GM18873 (cell line): ENCODE measurements around the gene DDAH2.

Source experiments
- ATAC-seq: cut with Tn5 transposase; IDR thresholded peaks from one replicate; pipeline ENCODE4 v1.9.1; 2021; ENCODE audit warnings: mild to moderate bottlenecking, moderate library complexity, moderate number of reproducible peaks; ENCODE audit not compliant: unreplicated experiment, low FRiP score

DDAH2 gene

GRCh38 chr6:31733734-31734133 is 4.6 kb upstream of the DDAH2 start:
- ATAC-seq = no peak

GRCh38 chr6:31732029-31732428 is 2.9 kb upstream of the DDAH2 start:
- ATAC-seq = no peak

GRCh38 chr6:31730631-31731086 is 1.6 kb upstream of the DDAH2 start:
- no peak for ATAC-seq

GRCh38 chr6:31729979-31730630 is 1.0 kb upstream of the DDAH2 start:
- ATAC-seq = no peak

DNA sequence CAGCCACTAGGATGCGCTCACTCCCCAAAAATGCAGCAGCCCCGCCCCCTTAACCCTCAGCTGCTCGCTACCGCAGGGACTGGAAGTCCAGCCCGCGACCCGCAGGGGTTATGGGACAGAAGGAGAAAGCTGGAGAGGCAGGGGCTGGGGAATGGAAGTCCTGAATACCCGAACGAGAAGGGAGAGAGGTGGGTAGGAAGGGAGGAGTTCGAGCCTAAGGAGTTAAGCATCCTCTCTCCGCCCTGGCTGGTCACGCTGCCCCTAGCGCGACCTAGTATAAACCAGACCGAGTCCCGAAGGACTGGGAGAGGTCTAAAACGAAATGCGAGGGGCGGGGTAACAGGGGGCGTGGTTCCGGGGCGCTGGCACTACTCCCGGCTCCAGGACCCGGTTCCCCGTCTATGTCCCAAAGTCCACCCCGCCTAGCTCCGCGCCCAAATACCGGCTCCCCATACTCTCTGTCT is 448 bp upstream of the DDAH2 start:
- no peak for ATAC-seq

GRCh38 chr6:31727717-31728671 is 1.1 kb downstream of the DDAH2 start:
- ATAC-seq = no peak

GRCh38 chr6:31727034-31727716 is 1.9 kb downstream of the DDAH2 start:
- ATAC-seq = no peak

DNA sequence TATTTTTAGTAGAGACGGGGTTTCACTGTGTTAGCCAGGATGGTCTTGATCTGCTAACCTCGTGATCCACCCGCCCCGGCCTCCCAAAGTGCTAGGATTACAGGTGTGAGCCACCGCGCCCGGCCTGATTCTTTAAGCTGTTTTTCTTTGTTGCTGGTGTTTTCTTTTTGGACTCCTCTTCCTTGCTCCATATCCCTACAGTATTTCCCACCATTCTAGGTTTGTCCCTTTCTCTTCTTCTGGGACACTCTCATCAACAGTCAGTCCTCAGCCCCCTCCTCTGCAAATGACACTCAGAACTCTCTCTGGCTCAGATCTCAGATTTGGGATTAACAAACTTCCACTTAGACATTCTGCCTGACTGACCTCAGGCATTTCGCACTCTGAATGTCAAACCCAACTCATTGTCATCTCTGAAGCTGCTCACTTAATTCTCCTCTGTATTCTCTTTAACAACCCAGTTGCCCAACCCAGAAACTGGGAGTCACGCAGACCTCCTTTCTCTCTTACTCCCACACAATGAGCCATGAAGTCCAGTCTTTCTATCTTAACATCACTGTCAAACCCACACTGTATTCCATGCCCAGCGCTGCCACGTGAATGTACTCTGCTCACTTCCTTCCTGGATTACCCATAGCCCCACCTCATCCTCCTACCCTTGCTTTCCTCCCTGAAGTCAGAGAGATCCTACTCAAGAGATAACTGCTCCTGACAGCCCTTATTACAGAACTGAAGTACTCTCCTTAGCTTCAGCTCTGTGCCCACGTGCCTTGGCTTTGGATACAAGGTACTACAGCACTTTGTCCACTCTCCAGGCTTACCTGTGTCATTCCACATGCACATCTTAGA is 3.4 kb downstream of the DDAH2 start:
- ATAC-seq = no peak

DNA sequence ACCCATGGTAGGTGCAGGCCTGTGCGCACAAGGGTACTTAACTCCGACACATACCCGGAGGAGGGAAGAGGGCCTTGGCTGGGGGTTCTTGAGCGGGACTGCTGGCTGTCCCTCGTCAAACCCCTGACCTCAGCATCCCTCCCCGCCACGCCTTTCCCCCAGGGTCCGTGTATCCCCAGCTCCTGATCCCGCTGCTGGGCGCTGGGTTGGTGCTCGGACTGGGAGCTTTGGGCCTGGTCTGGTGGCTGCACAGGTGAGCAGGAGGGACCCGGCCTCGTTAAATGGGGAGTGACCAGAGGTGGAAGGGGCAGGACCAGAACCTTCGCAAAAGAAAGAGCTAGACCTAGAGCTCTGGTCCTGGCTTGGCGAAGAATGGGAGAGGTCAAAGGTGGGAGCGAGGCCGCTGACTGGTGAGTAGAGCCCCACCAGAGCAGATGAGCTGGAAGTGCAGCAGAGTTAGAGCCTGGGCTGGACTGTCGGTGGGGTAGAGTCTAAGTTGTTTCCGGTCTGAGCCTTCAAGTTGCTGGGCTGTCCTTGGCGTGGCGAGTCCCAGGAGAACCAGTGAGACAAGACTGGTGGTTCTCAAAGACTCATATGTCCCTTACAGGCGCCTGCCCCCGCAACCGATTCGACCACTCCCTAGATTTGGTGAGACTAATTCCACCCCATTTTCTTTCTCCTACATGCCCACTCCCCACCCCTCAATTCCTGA is 5.0 kb downstream of the DDAH2 start:
- ATAC-seq = no peak

DNA sequence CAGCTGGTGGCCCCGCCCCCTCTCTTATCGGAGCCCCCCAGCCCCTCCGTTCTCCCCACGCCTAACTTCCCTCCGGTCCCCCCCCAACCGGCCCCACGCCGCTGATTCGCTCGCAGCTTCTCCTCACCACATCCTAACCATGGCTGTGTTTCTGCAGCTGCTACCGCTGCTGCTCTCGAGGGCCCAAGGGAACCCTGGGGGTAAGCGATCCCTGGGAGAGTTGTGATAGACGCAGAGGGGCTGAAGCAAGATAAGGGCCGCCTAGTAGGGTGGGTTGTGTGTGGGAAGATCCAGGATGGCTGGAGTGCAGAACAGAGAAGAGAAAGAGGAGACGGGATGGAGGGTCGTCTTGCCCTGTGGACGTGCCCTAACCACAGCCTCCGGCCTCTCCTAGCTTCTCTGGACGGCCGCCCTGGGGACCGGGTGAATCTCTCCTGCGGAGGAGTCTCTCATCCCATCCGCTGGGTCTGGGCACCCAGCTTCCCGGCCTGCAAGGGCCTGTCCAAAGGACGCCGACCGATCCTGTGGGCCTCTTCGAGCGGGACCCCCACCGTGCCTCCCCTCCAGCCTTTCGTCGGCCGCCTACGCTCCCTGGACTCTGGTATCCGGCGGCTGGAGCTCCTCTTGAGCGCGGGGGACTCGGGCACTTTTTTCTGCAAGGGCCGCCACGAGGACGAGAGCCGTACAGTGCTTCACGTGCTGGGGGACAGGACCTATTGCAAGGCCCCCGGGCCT is 5.7 kb downstream of the DDAH2 start, which contains the start of gene MPIG6B:
Gene MPIG6B (plus strand): TSS at position 129 of the 735 bp plus-strand sequence. CDS start 11 bp downstream, at position 140.
- ATAC-seq = no peak

- ATAC-seq = no peak
These were observed 6.9 kb downstream of the DDAH2 start for GRCh38 chr6:31722173-31722572.

DNA sequence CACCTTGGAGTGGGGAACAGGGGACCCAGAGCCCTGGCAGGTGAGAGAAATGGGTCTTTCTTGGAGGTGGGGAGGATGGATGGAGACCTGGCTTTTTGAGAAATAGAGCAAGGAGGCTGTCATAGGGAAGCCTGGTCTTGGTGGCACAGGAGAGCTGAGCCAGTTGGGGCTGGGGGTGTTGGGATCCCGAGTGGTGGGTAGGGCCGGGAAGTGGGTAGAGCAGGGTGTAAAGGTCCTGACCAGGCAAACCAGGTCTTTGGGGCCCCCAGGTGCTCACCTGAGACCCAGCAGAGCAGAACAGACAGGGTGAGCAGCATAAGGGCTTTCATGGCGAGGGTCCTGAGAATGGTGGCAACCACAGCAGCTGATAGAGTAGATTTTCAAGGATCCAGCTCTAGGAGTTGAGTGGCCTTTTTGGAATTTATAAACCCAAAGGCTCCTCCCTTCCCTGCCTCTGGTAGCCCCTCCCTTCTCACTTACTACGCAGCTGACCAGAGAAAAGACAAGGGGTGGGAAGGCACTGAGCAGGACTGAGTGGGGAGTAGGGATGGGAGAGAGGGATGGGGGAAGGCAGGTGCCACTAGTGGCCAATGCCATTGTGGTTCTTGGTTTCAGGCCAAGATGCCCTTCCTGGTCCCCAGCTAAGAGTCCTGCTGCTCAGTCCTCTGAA is 7.6 kb downstream of the DDAH2 start, which contains the start of gene LY6G6C:
Gene LY6G6C (minus strand): TSS at position 396 of the 670 bp plus-strand sequence. CDS start 67 bp downstream, at position 329.
- no peak for ATAC-seq

DNA sequence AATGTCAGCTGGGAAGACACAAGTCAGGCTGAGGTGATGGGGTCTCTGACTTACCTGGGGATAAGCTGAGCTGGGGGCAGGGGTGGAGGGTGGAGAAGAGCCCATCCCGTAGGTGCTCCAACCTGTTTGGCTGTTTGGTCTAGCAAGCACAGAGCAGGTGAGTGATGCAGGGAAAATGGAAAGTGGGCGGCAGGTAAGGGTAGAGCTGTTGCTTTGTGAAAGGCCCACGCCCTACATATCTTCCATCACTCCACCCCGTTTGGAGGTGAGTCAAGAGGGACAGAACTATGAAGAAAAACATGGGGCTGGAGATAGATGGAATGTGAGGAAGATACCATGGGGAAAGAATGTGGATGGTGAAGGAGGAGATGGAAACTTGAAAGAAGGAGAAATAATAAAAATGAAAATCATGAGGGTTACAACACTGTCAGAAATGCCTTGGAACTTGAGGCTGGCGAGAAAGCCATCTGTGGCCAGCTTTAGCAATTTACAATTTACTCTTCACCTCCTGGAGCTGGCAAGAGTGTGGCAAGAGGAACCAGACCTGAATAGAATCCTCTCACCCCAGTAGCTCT is 8.8 kb downstream of the DDAH2 start:
- no peak for ATAC-seq

DNA sequence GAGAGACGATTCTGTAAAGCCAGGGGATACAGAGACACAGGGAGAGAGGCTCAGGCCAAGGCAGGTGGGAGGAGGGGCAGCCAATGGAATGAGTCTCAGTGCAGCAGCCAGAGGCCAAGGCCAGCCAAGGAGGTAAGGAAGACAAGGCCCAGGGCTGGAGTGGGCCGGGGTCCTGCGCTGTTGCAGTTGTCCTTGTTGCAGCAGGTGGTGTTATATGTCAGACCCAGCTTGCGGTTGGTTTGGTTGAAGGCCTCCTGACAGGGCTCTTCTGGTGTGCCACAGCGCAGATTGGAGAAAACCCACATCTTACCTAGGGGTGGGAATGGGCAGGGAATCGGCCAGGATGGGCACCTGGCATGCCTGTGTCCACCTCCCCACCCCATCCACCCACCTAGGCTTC is 10.1 kb downstream of the DDAH2 start:
- no peak for ATAC-seq

DNA sequence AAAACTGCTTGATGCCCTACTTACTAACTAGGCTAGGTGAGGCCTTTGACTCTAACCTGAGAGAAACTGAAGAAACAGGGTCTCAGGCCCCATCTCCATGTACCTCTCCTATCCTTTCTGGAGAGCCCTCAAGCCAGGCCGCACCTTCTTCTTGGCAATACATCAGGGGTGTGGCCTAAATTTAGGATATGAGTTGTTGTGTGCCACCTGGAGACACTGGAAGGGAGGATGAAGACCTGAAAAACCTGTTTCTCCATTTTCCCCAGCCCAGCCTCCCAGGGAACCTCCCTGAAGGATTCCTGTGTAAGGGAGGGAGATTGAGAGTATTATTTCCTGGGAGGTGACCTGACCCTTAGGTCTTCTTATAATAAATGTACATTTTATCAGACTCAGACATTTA is 10.8 kb downstream of the DDAH2 start:
- ATAC-seq = no peak

DNA sequence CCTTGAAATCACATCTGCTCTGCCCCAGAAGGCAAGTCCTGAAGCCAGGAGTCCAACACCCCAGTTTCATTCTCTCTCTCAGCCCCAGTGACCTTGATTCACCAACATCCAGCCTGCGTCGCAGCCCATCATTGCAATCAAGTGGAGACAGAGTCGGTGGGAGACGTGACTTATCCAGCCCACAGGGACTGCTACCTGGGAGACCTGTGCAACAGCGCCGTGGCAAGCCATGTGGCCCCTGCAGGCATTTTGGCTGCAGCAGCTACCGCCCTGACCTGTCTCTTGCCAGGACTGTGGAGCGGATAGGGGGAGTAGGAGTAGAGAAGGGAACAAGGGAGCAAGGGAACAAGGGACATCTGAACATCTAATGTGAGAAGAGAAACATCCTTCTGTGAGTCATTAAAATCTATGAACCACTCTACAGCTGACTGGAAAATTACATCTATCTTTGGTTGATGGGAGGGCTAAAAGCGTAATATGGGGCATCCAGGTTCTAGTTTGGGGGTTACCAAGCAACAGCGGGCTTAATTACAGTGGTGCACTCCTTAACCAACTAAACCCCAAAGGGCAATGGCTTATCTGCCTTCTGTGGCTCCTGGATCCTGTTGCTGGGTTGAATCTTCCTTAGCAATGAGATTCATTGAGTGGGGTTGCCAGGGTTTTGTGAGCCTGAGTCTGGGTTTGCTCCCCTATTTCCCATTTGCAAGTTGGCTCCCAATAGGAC is 11.4 kb downstream of the DDAH2 start:
- no peak for ATAC-seq
